GM18502 (cell line): ENCODE results near the gene SCO2.
"Not testable (repeated sequence)": the region's sequence is repeated elsewhere in the genome, so short reads cannot be mapped to it uniquely, and the experiment has no call there.

ENCODE experiments used
- ATAC-seq: cut with Tn5 transposase; IDR thresholded peaks from one replicate; pipeline ENCODE4 v1.9.1; 2021; ENCODE audit warnings: mild to moderate bottlenecking; ENCODE audit not compliant: unreplicated experiment, poor library complexity

SCO2 gene

GRCh38 chr22:50551160-50551752, 25.9 kb upstream of the SCO2 start:
- no peak for ATAC-seq

- no peak for ATAC-seq
These were observed 25.0 kb upstream of the SCO2 start for GRCh38 chr22:50550395-50550794.

- ATAC-seq: no peak
These were observed 23.8 kb upstream of the SCO2 start for GRCh38 chr22:50548921-50549790.

- ATAC-seq: no peak
These were observed 22.9 kb upstream of the SCO2 start for GRCh38 chr22:50548040-50548920.

DNA sequence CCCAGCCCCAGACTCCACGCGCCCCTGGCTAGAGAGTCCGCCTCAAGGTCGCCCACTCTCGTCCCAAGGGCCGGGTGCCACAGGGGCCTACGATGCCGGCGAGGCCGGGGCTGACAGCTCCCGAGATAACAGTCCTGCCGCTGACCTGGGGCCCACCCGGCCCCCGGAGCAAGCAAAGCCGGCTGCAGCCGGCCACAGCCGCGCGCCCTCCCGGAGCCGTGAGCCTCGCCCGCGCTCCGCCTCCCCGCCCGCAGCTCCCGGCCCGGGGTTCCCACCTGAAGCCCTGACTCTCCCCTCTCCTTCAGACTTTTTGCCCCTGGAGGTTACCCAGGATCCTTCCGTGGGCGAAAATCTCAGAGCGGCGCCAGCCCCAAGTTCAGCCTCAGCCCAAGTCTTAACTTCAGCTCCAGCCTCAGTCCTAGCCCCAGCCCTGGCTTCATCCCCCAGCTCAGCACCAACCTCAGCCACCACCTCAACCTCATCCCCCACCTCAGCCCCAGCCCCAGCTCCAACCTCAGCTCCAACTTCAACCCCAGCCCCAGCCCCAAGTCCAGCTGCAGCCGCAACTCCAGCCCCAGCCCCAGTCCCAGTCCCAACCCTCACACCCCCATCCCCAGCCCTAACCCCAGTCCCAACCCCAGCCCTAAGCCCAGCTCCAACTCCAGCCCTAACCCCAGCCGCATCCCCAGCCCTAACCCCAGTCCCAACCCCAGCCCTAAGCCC, 22.0 kb upstream of the SCO2 start:
- ATAC-seq: no peak

GRCh38 chr22:50546326-50547262, 21.2 kb upstream of the SCO2 start:
- no peak for ATAC-seq

- no peak for ATAC-seq
These were observed 20.3 kb upstream of the SCO2 start, which contains the start of gene KLHDC7B for GRCh38 chr22:50545522-50546325. Gene KLHDC7B (plus strand): TSS chr22:50545899. CDS start chr22:50546244, 345 bp downstream.

DNA sequence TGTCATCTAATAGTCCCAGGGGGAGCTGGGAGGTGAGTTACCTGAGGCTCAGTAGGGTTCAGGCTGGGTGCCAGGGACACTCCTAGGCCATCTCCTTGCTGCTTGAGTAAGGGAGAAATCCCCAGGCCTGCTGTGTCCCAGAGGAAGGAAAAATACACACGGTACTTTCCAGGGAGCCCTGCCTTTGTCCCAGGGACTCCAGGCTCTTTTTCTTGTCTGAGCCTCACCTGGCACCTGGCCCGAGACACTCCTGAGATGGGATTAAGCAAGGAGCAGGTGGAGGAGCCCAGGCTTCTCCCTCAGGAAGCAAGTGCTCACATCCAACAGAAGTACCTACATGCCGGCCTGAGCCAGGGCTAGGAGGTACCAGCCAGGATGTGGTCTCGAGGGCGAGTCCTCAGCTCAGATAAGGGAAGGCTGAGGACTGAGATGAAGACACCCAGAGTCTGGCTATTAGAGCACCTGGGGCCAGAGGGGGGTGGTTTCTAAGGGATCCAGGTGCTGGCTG, 19.4 kb upstream of the SCO2 start:
- no peak for ATAC-seq

DNA sequence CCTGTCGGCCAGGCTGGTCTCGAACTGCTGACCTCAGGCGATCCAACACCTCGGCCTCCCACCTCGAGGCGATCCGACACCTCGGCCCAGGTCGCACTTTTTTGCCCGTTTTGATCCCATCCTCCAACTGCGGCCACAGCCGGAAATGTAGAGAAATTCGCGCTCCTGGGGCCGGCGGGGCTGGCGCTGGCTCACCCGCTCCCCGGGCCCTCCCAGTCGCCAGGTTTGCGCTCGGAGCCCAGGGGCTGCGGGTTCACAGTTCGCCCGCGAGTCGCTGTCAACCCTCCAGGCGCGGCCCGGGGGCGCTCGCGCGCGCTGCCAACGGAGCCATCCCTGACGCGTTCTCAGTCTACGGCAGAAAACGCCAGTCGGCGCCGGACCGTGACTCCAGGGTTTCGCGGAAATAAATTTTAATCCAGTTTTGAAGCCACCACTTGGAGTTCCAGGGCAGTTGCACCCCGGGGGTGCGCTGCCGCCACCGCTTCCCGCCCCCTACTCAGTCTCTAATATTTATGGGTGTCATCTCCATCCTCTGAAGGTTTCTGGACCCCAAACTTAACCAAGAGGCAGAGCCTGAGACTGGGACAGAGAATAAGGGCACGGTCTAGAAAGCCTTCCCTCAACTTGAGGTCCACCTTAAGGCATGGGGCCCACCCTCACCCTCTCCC, 18.8 kb upstream of the SCO2 start:
- ATAC-seq: no peak

- no peak for ATAC-seq
These were observed 17.1 kb upstream of the SCO2 start for GRCh38 chr22:50542416-50542927.

- not testable (repeated sequence) for ATAC-seq
These were observed 16.2 kb upstream of the SCO2 start for GRCh38 chr22:50541667-50542026.

GRCh38 chr22:50540381-50540780, 15.0 kb upstream of the SCO2 start:
- no peak for ATAC-seq

- ATAC-seq: no peak
These were observed 12.4 kb upstream of the SCO2 start for GRCh38 chr22:50537765-50538164.

DNA sequence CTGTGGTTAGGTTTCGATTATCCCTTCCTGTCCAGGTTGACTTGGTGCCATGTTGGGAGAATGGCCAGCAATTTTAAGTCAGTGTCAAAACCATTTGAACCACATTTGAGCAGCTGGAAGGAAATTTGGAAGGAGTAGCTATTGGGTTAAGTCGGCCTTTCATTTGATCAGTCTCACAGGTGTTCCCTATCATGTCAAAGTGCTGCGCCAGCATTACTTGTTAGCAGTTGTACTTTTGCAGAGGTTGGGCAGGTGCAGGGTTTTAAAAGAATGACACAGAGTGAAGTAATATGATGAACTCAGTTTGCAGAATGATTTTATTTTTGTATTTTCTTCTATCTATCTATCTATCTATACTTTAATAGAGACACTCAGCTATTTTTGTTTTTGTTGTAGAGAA, 10.8 kb upstream of the SCO2 start:
- ATAC-seq: no peak

- no peak for ATAC-seq
These were observed 9.7 kb upstream of the SCO2 start for GRCh38 chr22:50535113-50535512.

- not testable (repeated sequence) for ATAC-seq
These were observed 8.7 kb upstream of the SCO2 start for GRCh38 chr22:50533856-50534711.
